Peyer's patch (tissue), 4 donors: ENCODE measurements around the gene TANGO6. TPM values are rescaled to one million over a fixed set of nuclear protein-coding genes. Genes with fewer than 3 reads are reported as not detected.
A peak's percentile ranks its signal among the peaks of the same experiment; 100 is the strongest.

Experiments
- DNase-seq, 3 donors: peaks; one replicate each; pipeline ENCODE4 v3.0.0-alpha.2; 2017 to 2019
- H3K27ac ChIP-seq, 4 donors: fragments of 200-600 bp; sonication (generic); one replicate each; pipeline ENCODE4 v1.5.1; 2016 to 2019
- H3K27me3 ChIP-seq, 2 donors: fragments of 200-600 bp; sonication (generic); one replicate each; pipeline ENCODE4 v1.5.1; 2019
- H3K36me3 ChIP-seq, 3 donors: fragments of 200-600 bp; sonication (generic); one replicate each; pipeline ENCODE4 v1.5.1; 2016 to 2019
- H3K4me1 ChIP-seq, 4 donors: fragments of 200-600 bp; sonication (generic); one replicate each; pipeline ENCODE4 v1.5.1; 2016 to 2019
- H3K4me3 ChIP-seq, 4 donors: fragments of 200-600 bp; sonication (generic); 1 replicate in 3 of 4; 2 replicates in 1 of 4; pipeline ENCODE4 v1.5.1; 2016 to 2019; ENCODE audit warnings: mild to moderate bottlenecking in 1 of 4
- H3K9me3 ChIP-seq, 4 donors: fragments of 200-600 bp; sonication (generic); one replicate each; pipeline ENCODE4 v1.5.1; 2016 to 2019; ENCODE audit warnings: mild to moderate bottlenecking in 1 of 4
- CTCF ChIP-seq, 6 experiments: fragments of 450-650 bp in 4 of 6; fragments of 200-600 bp in 2 of 6; sonication (generic) in 1 of 6; IDR thresholded peaks; one replicate each; pipeline ENCODE4 v1.5.1; 2017 to 2019; ENCODE audit warnings: antibody characterized with exemption in 6 of 6, mild to moderate bottlenecking in 3 of 6, moderate library complexity in 1 of 6
- POLR2A ChIP-seq, 2 donors: fragments of 450-650 bp; IDR thresholded peaks; one replicate each; pipeline ENCODE4 v1.5.1; 2017; ENCODE audit warnings: antibody characterized with exemption in 2 of 2, mild to moderate bottlenecking in 2 of 2, moderate library complexity in 2 of 2
- total RNA-seq, 4 donors: library from RNA; depleted of rRNA; stranded (reverse); fragments of >200 nt; gene quantifications; one replicate each; pipeline ENCODE4 v1.1.0, GENCODE V29; 2016

The TANGO6 gene
- total RNA-seq, 4 donors from 2014 or later: 9.2 to 44.6 (median 13.0) TPM

GRCh38 chr16:68993885-68994284, 150.6 kb downstream of the TANGO6 start:
- no peaks in the 10 kb centered on the region for H3K36me3 ChIP-seq
- no peak for DNase-seq
- TF ChIP-seq CTCF (IDR thresholded peaks at IDR 0.05) (no peak), POLR2A (IDR thresholded peaks at IDR 0.05) (no peak)
- no peaks in the 10 kb centered on the region for H3K9me3 ChIP-seq
- H3K27me3 ChIP-seq: no peaks in the 10 kb centered on the region
- H3K27ac ChIP-seq: peak overlapping the region in 2 of 4 donors; percentile 33 to 50
- H3K4me1 ChIP-seq: peaks cover 0 to 8% (median 0%) of the 10 kb centered on the region in 4 donors
- H3K4me3 ChIP-seq: no peak overlapping the region

GRCh38 chr16:68994324-68994723, 151.0 kb downstream of the TANGO6 start:
- H3K4me1 ChIP-seq: peaks cover 0 to 8% (median 0%) of the 10 kb centered on the region in 4 donors
- no peak for DNase-seq
- H3K4me3 ChIP-seq: no peak overlapping the region
- H3K9me3 ChIP-seq: no peaks in the 10 kb centered on the region
- H3K27ac ChIP-seq: no peak overlapping the region
- TF ChIP-seq CTCF (IDR thresholded peaks at IDR 0.05): no peak
- TF ChIP-seq POLR2A (IDR thresholded peaks at IDR 0.05): no peak
- no peaks in the 10 kb centered on the region for H3K36me3 ChIP-seq
- no peaks in the 10 kb centered on the region for H3K27me3 ChIP-seq

GRCh38 chr16:68995011-68995504, 151.7 kb downstream of the TANGO6 start:
- peaks cover 0 to 8% (median 0%) of the 10 kb centered on the region in 4 donors for H3K4me1 ChIP-seq
- H3K4me3 ChIP-seq: no peak overlapping the region
- peak in 1 of 3 donors; percentile 47 for DNase-seq
- no peaks in the 10 kb centered on the region for H3K9me3 ChIP-seq
- no peaks in the 10 kb centered on the region for H3K27me3 ChIP-seq
- H3K27ac ChIP-seq: no peak overlapping the region
- TF ChIP-seq POLR2A (IDR thresholded peaks at IDR 0.05) (no peak), CTCF (IDR thresholded peaks at IDR 0.05) (peak in 4 of 6 experiments; percentile 5 to 58 (median 50))
- H3K36me3 ChIP-seq: no peaks in the 10 kb centered on the region

- DNase-seq: no peak
- Histone ChIP-seq H3K36me3 (no peaks in the 10 kb centered on the region), H3K4me3 (no peak overlapping the region), H3K27me3 (no peaks in the 10 kb centered on the region), H3K9me3 (no peaks in the 10 kb centered on the region), H3K27ac (no peak overlapping the region), H3K4me1 (peaks cover 0 to 8% (median 0%) of the 10 kb centered on the region in 4 donors)
- no peak for TF ChIP-seq POLR2A (IDR thresholded peaks at IDR 0.05)
Measured at GRCh38 chr16:68997564-68997963, 154.2 kb downstream of the TANGO6 start.

- Histone ChIP-seq H3K27ac (no peak overlapping the region), H3K4me1 (peaks cover 0 to 5% (median 0%) of the 10 kb centered on the region in 4 donors), H3K9me3 (no peaks in the 10 kb centered on the region), H3K36me3 (no peaks in the 10 kb centered on the region), H3K27me3 (no peaks in the 10 kb centered on the region), H3K4me3 (no peak overlapping the region)
- DNase-seq: no peak
- no peak for TF ChIP-seq CTCF (IDR thresholded peaks at IDR 0.05)
- TF ChIP-seq POLR2A (IDR thresholded peaks at IDR 0.05): no peak
Measured at GRCh38 chr16:68999114-68999513, 155.8 kb downstream of the TANGO6 start.

GRCh38 chr16:69003500-69003899, 160.2 kb downstream of the TANGO6 start:
- no peak for DNase-seq
- no peak overlapping the region for H3K27ac ChIP-seq
- H3K4me1 ChIP-seq: no peaks in the 10 kb centered on the region
- H3K36me3 ChIP-seq: no peaks in the 10 kb centered on the region
- no peaks in the 10 kb centered on the region for H3K27me3 ChIP-seq
- TF ChIP-seq POLR2A (IDR thresholded peaks at IDR 0.05): no peak
- TF ChIP-seq CTCF (IDR thresholded peaks at IDR 0.05): no peak
- H3K9me3 ChIP-seq: no peaks in the 10 kb centered on the region
- H3K4me3 ChIP-seq: no peak overlapping the region
